ENCODE results near the gene CCDC32.
"Not testable (repeated sequence)": the region's sequence is repeated elsewhere in the genome, so short reads cannot be mapped to it uniquely, and the experiment has no call there.

The CCDC32 gene, protein sequence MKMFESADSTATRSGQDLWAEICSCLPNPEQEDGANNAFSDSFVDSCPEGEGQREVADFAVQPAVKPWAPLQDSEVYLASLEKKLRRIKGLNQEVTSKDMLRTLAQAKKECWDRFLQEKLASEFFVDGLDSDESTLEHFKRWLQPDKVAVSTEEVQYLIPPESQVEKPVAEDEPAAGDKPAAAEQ

DNA sequence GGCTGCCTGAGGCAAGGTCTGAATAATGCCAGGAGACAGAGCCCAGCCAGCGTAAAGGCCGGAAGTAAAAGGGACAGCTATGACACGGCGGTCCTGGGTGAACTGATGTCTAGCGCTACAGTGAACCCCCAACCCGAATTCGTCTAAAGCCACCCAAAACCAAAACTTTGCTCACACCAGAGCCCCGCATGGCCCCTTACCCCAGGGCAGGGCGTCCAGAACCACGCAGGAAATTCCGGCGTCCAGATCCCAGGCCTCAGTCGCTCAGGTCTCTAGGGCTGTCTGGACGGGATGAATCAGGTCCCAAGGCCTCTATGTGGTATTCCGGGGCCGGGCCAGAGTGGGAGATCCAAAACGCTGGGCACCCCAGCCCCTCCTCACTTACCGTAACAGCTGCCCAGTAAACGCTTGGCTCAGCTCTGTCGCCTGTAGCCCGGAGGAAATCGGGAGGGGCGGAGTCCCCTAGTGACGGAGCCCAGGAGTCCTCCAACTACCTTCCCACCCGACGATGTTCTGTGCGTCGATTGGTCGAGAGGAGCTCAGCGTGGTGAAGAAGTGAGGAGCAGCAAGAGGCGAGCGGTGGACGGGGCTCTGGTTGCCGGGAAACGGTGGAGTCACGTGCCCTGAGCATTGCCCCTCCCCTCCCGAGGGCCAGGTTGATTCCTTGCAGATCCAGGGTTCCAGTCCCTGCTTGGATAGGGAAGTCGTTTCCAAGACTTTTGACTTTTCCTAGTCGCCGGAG, at the start of gene CCDC32:
TSS of gene CCDC32 (minus strand) at position 452 of the 742 bp plus-strand sequence. CDS start 2,027 bp downstream, outside the sequence.
- peak; percentile 95 for DNase-seq

DNA sequence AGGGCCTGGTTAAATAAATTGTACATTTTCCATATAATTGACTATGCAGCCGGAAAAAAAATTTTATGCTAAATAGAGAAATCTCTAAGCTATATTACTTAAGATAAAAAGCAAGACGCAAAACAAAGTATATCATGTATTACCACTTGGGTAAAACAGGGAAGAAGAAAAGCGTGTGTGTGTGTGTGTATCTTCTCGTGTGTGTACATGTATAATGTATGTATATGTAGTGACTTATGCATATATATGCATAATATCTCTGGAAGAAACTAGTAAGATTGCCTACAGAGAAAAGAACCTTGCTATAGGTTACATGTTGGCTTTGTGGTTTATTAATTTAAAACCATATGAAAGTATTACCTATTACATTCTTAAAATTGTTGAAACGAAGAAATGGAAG, 48.2 kb upstream of the CCDC32 start:
- DNase-seq = no peak

DNA sequence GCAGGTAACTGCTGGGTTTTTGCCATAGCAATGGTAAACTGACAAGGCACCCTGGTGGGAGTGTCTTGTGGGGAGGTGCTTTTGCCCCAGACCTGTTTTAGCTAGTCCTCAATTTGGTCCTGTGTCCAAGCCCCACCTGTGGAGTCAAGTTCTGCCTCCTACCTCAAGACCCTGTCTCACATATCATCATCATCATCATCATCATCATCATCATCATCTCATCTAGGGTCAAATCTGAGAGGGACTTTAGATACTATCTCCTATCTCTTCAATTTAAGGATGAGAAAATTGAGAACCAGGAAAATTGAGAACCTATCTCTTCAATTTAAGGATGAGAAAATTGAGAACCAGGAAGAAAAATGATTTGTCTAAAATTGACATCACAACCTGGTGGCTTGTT, 39.1 kb upstream of the CCDC32 start:
- DNase-seq = no peak

DNA sequence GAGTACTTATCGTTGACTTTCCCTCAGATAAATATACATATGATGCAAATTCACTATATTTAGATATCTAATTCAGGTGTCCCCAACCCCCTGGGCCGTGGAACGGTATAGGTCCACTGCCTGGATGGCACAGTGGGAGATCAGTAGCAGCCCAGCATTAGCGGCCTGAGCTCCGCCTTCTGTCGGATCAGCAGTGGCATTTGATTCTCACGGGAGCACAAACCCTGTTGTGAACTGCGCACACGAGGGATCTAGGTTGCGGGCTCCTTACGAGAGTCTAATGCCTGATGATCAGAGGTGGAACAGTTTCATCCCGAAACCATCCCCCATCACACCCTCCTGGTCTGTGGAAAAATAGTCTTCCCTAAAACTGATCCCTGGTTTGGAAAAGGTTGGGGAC, 36.1 kb upstream of the CCDC32 start:
- no peak for DNase-seq

DNA sequence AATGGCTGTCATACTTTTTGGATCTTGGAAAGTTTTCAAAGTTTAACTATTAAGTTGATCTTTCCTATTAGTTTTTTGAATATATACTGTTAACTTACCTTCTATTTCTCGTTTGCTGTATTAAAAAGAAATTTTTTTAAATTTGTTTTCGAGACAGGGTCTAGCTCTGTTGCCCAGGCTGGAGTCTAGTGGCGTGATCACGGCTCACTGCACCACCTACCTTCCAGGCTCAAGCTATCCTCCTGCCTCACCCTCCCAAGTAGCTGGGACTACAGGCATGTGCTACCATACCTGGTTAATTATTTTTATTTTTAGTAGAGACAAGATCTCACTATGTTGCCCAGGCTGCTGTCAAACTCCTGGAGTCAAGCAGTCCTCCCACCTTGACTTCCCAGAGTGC, 33.8 kb upstream of the CCDC32 start:
- no peak for DNase-seq

DNA sequence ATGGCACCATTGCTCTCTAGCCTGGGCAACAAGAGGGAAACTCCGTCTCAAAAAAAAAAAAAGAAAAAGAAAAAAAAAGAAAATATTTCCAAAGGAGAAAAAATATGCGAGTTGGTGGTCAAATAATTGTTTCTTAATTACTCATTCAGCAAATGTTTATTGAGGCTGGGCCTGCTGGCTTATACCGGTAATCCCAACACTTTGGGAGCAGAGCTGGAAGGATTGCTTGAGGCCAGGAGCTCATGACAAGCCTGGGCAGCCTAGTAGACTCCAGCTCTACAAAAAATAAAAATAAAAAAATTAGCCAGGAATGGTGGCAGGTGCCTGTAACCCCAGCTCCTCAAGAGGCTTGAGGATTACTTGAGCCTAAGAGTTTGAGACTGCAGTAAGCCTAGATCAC, 33.3 kb upstream of the CCDC32 start:
- no peak for DNase-seq

DNA sequence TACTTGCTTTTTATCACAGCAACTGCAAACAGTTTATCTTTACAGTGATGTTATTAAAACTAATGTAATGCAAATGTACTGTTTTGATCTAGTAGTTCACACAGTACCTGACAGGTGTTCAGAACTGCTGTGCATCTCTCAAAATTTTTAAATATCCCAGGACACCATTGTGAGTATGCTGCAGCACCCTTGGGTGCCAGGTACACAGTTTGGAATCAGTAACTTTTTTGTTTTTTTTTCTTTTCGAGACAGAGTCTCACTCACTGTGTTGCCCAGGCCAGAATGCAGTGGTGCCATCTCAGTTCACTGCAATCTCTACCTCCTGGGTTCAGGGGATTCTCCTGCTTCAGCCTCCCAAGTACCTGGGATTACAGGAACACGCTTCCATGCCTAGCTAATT, 32.2 kb upstream of the CCDC32 start:
- no peak for DNase-seq

DNA sequence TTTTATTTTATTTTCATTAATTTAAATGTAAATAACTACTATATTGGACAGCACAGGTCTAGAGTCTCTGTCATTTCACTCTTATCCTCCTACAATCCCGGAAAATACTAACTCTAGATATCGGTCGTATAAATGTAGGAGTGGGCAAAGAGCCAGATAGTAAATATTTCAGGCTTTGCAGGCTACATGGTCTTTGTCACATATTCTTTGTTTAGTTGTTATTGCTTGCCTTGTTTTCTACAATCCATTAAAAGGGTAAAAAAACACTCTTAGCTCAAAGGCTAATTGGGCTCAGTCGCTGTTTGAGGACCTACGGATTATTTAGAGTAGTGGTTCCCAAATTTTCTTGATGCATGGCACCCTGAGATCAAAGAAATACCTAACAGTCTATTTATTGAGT, 30.9 kb upstream of the CCDC32 start:
- no peak for DNase-seq

DNA sequence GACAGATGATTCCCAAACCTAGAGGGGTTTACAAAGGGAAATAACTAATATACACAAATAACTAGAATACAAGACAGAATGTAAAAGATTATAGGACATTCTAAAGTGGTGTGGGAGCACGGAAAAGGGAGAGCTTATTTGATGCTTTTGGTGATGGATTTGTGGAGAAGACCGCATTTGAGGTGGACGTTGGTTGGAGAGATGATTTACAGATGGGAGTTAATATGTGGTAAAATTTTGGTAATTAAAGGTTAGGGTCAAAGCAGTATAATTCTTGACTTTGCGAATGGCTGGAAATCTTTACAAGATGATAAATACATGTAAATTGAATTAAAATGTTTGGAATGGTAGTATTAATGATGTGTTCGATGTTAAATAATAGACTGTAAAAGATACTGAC, 30.4 kb upstream of the CCDC32 start:
- no peak for DNase-seq

DNA sequence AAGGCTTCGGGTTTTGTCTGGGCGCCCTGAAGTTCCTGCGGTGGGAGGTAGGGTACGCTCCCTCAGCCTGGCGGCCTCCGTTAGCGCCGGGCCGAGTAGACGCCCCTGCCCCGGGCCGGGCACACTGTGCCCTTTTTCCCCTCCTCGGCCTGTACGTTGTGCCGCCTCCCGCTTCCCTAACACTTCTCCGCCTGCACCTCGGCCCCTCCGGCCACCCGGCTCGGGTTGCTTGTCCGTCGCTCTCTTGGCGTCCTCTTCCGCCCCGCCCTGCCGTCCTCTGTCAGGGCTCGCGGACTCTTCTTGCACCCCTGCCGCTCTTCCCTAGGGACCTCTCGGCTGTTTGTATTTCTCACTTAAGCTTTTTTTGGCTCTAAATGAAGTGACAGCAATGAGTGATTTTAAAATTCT, 29.6 kb upstream of the CCDC32 start:
- DNase-seq = peak; percentile 82

DNA sequence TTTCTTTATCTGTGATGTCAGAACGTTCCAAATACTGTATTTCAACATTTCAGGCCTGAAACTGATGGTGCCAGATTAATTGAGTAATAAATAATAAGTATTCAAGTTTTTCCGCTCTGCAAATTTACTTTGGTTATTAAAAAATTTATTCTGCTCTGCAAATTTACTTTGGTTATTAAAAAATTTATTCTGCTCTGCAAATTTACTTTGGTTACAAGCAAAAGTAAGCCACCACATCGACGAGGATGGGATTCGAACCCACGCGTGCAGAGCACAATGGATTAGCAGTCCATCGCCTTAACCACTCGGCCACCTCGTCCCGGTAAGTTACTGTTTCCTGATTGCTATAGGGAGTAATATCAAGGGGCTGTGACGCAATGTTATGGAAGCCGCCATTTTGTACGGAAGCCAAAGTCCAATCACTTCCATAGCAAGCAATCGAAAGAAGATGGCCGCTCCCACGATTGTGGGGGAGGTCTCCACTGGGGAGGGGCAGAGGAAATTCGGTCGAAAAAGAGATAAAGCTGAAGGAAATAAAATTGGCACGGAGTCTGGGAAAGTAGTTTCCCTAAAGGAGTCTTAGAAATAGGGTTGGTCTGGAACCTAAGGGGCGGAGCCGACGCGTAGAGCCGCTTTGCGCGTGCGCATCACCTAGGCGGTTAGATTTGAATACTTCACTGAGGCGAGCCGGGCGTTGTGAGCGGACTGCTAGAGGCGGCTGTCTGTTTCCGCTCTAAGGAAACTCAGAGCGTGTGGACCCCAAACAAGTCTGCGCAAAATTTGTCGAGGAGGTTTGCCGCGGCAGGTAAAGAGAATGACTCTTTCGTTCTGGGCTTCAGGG, 29.0 kb upstream of the CCDC32 start, which contains the start of gene KNL1:
TSS of gene KNL1 (plus strand) at position 662 of the 841 bp plus-strand sequence. CDS start 8,683 bp downstream, outside the sequence.
- DNase-seq = peak; percentile 99

DNA sequence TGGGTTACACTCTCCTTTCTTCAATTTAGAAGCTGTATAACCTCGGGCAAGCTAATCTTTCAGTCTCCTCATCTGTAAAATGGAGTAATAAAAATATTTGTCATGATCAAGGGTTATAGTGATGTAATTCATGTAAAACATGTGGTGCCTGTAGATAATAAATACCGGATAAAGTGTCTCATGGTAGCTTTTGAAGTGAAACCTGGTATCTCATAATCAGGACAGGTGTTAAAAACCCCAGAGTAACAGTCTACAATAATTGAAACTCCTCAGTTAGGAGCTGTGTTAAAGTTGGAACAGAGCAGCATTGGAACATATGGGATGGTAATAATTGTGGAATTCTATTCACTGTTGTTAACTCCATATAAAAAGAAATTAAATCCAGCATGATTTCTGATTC, 28.3 kb upstream of the CCDC32 start:
- DNase-seq = no peak

DNA sequence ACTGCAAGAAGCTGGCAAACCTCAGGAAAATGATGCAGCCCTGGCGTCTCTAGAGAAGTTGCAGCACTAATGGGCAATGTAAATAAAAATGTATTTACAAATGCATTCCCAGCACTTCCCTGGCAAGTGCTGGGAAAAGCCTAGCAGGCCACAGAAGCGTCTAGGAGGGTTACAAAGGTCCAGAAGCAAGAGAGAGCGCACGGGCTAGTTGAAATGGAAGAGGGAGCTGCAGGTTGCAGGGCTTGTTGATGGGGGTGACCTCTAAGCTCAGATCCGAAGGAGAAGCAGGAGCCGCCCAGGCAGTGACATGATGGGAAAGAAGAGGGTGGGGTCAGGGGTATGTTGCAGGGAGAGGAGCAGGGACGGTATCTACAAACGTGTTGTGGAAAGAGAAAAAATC, 26.5 kb upstream of the CCDC32 start:
- no peak for DNase-seq

DNA sequence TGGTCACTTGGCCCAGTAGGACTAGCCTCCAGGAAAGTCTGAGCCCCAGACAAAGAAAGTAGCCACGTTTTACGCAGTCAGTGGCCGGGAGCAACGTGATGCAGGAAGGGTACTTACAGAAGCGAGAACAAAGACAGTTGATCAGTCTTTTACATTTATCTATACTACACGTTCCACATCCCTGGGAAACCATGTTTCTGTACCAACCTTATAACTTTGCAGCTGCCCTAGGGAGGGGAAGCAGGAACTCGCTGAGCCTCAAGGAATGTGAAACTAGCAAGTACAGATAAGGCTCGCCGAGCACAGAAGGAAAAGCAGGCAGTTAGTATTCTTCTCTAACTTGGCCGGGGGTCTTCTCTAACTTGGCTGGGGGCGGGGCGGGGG, 25.8 kb upstream of the CCDC32 start:
- no peak for DNase-seq

DNA sequence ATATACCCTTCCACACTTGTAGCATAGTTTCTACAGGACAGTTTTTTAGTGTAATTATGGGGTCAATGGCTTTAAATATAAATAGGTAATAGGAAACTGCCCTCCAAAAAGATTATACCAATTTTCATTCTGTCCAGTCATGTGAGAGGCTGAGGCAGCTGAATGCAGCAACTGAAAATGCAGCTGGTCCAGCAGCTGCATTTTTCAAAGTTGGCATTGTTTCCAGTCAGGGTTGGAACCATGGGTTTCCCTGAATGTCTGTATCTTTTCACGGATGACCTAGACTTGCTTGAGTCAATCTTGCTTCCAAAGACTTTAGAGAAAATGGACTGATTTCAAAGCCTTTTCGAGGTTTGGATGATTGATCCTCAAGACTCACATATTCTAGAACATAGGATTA, 19.3 kb upstream of the CCDC32 start:
- no peak for DNase-seq

DNA sequence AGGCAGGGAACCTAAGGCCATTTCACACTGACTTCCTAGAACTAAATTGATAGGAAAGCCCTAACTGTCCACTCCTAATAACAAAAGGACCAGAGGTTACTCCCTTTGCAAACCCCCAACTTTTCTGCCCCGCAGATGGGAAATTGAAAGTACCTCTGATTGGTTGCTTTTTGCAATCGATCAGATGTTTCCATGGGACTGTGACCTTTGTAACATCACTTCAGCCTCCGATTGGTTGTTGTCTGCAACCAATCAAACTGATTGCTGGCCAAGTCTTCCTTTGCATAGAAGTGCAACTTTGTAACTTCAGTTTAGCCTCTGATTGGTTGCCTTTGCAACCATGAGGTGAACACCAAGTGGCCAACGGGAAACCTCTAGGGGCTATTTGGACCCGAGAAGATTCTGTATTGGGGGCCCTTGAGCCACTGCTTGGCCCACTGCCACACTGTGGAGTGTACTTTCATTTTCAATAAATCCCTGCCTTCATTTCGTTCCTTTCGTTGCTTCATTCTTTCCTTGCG, 17.9 kb upstream of the CCDC32 start:
- no peak for DNase-seq

DNA sequence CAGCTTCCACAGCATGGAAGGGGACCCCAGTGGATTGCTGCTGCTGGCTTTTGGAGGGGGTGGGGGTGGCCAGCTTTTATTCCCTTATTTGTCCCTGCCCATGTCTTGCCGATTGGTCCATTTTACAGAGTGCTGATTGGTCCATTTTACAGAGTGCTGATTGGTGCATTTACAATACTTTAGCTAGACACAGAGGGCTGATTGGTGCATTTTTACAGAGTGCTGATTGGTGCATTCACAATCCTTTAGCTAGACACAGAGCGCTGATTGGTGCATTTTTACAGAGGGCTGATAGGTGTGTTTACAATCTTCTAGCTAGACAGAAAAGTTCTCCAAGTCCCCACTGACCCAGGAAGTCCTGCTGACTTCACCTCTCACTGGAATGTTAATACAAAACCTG, 17.0 kb upstream of the CCDC32 start:
- DNase-seq = not testable (repeated sequence)

DNA sequence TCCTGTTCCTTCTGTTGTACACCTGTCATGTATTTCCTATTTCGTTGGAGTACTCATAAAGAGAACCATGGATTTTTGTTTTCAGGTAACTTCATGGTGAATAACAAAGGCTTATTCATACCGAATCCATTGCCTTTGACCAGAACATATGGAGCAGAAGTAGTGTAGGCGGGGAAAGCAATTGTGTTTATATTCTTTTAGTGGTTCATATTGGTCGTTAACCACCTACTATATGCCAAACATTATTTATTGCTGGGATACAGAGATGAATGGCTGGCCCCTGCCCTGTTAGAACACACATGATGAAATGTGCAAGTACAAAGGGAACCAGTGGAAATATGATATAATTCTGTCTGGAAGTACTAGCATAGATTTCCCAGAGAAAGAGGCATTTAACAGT, 14.1 kb upstream of the CCDC32 start:
- DNase-seq = no peak

DNA sequence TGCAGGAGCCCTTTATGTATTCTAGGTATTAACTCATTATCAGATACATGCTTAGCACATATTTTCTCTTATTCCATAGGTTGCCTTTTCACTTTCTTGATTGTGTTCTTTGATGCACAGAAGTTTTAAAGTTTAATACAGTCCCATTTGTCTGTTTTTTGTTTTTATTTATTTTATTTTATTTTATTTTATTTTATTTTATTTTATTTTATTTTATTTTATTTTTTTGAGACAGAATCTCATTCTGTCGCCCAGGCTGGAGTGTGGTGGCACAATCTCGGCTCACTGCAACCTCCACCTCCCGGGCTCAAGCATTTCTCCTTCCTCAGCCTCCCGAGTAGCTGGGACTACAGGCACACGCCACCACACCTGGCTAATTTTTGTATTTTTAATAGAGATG, 12.1 kb upstream of the CCDC32 start:
- not testable (repeated sequence) for DNase-seq

DNA sequence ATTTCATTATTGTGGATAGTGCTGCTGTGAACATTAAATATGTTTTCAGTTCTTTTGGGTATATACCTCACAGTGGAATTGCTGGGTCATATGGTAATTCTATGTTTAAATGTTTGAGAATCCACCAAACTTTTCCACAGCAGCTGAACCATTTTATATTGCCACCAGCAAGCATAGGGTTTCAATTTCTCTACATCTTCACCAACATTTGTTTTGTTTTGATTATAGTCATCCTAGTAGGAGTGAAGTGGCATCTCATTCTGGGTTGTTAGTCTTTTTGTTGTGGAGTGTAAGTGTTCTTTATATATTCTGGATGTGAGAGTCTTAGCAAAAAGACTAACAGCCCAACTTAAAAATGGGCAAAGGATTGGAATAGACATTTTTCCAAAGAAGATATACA, 10.3 kb upstream of the CCDC32 start:
- no peak for DNase-seq

DNA sequence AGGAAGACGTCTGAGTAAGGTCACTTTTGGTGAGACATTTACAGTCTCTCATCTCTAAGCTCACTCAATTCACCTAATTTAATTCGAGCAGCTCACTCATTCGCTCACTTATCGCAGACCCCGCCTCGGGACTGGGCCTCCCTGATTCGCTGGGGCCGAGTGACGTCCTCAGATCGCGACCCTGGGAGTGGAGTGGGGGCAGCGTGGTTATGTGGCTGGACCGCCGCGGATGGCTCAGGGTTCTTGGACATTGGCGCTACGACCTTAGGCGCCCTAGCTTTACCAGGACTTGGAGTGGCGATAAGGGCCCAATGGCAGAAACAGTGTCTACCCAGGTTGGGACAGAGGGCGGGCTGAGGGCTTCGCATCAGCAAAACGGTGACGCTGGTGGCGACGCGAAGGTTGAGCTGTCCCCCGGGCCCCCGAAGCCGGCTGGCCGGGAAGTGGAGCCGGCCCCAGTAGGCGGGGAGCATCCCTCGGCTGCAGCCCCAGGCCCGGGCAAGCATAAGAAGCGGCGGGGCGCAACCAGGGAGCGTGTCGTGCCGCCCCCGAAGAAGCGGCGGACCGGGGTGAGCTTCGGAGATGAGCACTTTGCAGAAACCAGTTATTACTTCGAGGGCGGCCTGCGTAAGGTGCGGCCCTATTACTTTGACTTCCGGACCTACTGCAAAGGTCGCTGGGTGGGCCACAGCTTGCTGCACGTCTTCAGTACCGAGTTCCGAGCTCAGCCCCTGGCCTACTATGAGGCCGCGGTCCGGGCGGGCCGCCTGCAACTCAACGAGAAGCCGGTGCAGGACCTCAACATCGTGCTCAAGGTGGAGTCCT, 4.5 kb upstream of the CCDC32 start, which contains the start of gene RPUSD2:
TSS of gene RPUSD2 (plus strand) at position 171 of the 825 bp plus-strand sequence. CDS start at position 210, 39 bp downstream.
- DNase-seq = peak; percentile 97

DNA sequence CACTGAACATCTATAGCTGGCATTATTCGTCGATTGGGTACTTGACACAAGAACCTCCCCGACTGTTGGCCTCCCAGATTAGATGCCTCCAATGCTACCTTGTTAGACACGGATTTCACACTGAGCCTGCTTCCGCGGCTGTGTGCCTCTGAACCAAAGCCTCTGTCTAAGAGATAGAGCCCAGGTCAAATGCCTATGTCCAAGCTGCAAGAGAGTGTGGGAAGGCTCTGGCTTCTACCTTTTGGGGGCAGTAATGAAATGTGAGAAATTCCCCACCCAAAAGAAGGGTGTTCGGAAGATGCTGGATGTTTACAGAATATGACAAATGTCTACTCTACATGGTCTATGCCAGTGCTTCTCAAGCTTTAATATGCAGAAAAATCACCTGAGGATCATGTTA, 2.3 kb upstream of the CCDC32 start:
- no peak for DNase-seq

Measured in right forelimb (tissue), 1 donor.